NCI-H446 (cell line): ENCODE results near the gene UGT1A9.

Experiments used
- DNase-seq, 2 experiments: peaks; one replicate each; lab custom pipeline; 2025; lab: John Stamatoyannopoulos, UW

UGT1A9 gene

DNA sequence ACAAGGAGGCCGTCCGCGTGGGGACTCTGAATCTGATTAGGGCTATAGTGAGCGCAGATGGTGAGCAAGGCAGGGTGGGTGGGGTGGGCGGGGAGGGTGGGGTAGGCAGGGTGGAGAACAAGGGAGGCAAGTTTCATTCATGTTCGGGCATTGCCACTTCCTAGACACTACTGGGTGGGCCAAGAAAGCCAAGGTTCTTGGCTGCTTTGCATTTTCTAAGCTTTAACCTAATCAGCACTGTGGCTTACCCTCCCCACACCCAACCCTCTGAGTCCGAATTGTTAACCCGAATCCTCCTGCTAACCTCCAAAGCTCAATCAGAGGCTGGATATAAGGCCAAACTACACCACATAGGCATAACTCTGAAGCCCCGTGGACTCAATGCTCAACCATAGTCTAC lies 124.6 kb downstream of the UGT1A9 start:
- no peak for DNase-seq

DNA sequence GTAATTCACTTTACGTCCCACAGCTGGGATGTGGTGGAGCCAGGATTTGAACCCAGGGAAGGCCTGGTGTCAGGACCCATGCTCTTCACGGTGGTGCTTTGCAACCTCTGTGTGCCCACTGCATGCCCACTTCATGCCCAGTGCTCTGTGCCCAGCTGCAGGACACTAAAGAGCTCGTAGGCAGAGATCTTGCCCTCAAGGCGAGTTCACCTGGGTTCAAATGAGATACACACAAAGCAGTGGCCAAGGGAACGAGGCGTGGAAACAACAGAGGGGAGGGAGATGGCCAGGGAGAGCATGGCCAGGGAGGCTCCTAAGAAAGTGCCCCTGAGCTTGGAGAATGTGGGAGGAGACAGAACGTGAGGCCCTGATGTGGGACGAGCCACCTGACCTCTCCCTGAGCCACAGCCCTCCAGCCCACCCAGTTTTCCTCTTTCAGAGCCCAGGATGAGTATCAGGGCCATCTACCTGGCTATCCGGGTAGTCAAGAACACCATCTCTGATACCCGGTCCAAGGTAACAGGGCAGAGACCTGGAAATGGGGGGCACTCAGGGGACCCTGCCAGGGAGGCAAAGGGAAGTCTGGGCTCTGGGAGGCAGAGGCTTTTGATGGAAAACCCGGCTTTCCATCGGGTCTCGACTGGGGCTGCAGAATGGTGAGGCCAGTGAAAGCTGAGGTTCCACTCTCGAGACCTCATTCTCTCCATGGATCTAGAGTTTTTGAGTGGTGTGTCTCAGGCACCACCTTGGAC lies 126.8 kb downstream of the UGT1A9 start:
- DNase-seq: no peak

DNA sequence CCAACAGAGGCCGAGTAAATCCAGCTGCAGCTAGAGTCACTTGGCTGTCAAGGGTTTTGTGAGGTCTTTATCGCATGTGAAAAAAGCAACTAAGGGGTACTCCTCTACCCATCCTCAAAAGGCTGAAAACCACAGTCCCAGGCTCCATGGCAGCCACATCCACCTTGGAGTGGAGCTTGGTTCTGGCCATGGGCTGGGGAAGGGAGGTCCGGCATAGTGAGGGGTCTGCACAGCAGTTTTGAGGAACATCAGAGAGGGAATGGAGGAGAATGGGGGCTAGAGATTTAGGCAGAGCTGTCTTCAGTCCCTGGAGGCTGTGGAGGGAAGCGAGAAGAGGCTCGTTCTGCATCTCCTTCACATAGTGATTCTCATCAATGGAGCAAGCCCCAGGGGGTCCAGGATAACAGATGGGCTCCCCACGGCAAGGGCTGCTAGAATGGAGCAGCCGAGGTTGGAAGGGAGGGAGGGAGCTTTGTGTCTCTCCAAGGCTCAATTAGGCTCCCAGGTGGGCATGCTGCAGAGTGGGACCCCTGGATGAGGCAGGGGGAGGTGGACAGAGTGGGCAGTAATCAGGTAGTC lies 127.5 kb downstream of the UGT1A9 start:
- no peak for DNase-seq

DNA sequence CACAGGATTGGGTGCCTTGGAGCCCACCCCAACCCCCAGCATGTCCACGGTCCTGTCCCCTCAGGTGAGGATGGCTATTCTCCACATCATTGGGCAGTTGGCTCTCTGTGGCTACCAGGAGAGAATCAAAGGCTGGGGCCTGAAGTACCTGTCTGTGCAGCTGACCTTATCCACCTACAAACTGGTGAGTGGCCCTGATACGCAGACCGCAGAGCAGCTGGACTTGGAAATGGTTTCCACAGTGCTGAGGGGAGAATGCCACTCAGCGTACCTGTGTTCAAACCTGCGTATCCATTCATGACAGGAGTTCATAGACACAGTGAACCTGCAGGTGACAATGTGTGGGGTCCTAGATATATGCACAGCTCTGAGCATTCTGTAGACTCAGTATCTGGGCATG lies 128.0 kb downstream of the UGT1A9 start:
- DNase-seq: no peak

DNA sequence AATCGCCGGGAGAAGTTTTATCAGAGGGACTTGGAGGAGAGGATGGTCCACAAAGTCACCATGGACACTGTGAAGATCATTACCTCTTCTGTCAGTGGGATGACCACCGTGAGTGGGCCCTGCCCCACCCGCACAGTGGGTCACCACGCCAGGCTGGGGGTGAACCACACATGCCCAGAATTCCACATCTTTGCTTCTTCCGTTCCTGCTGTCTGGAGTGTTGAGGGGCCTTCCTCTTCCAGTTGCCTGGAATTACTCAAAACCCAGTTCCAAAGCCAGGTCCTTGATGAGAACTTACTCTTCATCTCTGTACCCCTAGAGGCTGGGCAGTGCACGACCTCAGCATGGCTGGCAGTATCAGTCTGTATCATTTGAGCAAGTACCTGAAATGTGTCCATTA lies 128.5 kb downstream of the UGT1A9 start:
- DNase-seq: no peak

DNA sequence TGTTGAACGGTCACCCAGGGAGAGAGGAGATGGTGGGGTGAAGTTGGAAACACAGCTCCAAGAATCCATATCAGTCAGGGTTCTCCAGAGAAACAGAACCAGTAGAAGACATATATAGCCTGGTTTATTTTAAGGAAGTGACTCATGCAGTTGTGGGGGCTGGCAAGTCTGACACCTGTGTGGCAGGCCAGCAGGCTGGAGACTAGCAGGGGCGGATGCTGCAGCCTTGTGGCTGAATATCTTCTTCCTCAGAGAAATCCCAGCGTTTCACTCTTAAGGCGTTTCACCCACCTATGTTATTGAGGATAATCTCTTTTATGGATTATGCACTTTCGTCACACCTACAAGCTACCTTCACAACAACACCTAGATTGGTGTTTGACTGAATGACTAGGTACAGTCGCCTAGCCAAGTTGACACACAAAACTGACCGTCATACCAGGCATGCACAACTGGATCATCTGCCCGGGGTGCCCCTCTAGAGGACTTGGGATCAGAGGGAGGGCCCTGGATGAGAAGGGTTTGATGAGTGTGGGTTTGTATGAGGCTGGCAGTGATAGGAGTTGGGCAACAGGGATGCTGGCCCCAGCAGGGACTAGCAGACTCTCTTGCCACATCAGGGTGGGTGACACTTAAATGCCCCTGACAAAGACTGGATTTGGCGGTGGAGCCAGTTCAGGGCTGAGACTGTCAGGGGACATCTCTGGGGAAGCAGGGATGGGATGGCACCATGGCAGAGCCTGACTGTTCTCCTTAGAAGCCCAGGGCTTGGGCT lies 129.8 kb downstream of the UGT1A9 start:
- DNase-seq: no peak

DNA sequence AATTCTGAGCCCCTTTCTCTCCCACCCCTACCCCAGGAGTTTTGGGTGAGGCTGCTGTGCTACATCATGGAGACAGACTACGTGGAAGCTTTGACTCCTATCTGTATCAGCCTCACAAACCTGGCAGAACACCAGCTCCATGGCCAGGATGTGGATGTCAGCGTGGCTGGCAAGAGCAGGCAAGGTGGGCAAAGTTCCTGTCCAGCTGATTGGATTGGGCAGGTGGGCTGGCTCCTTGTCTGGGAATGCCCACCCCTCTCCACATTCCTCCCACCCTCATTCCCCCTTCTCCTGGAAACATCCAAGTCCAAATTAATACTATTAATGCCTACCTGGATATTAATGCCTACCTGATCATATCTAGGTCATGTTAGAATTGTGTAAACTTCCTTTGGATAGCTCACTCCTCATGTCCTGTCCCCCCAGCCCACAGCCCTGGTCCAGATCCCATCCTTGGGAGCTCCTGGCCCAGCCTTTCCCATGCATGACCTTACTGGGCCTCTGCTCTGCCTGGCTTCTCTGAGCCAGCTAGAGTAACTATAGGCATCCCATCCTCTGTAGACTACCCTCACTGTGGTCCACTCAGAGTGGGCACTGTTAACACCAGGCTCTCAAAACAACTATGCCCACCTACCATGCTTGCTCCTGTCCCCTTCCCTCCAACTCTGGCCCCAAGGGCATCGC lies 130.6 kb downstream of the UGT1A9 start:
- DNase-seq: no peak

DNA sequence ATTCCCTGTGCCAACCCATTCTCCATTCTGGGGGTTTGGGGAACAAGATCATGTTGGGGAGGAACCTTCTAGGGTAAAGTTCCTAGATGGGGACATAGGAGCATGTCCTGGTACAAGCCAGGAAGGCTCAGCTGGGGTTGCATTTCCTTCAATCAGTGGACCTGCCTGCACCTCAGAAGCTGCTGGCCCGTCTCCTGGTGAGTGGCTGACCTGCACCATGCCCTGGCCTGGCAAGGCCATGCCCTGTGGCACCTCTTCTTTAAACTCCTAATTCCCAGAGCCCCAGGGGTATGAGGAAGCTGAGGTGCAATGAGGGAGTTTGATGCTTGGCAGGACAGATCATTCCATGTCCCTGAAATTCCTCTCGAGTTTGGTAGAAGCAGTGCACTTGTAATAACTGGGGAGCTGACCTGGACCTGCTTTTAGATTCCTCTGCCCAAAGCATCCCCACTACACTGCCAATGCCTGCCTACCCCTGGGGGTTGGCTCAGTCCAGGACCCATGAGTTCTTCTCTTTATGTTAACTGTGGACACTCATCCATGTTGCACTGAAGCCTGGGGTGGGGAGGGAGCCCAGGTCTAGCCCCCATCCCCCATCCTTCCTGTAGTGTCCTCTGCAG lies 131.7 kb downstream of the UGT1A9 start:
- DNase-seq: no peak

DNA sequence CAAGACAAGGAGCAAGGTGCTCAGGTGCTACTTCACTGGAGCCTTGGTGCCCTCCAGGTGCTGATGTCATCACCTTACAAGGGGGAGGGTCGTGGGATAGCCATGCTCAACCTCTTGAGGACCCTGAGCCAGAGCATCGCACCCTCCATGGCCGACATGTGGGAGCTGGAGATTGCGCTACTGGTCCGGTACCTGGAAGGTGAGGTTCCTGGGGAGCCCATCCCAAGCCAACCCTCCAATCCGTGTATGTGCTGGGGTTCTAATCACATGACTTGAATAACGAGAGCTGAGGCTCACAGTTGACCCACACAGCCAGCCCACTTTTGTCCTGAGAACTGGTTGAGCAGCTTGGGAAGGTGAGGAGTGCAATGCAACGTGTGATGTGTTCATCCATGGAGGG lies 132.3 kb downstream of the UGT1A9 start:
- DNase-seq: no peak

DNA sequence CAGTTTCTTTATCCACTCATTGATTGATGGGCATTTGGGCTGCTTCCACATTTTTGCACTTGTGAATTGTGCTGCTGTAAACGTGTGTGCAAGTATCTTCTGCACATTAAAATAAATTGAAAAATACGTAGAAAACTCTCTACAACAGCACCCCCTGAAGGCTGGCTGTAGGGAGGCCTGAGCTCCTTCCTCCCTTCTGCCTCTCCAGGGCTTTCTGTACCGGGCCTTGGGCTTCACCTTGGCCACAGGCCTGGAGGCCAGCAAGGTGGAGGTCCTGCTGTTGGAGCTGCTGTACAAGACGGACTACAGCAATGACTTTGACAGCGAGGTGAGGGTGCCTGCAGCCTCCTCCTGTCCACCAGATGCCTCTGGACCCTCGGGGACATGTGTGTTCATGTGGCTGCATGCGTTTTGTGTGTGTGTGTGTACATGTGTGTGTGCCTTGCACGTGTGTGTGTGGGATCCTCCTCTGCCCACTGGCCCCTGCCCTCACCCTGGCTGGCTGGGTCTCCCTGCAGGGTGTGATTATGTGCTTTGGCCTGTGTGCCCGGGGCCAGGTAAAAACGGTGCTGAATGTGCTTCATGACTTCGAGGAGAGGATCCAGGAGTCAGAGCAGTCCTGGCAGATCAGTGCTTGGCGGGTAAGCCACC lies 135.6 kb downstream of the UGT1A9 start:
- no peak for DNase-seq

DNA sequence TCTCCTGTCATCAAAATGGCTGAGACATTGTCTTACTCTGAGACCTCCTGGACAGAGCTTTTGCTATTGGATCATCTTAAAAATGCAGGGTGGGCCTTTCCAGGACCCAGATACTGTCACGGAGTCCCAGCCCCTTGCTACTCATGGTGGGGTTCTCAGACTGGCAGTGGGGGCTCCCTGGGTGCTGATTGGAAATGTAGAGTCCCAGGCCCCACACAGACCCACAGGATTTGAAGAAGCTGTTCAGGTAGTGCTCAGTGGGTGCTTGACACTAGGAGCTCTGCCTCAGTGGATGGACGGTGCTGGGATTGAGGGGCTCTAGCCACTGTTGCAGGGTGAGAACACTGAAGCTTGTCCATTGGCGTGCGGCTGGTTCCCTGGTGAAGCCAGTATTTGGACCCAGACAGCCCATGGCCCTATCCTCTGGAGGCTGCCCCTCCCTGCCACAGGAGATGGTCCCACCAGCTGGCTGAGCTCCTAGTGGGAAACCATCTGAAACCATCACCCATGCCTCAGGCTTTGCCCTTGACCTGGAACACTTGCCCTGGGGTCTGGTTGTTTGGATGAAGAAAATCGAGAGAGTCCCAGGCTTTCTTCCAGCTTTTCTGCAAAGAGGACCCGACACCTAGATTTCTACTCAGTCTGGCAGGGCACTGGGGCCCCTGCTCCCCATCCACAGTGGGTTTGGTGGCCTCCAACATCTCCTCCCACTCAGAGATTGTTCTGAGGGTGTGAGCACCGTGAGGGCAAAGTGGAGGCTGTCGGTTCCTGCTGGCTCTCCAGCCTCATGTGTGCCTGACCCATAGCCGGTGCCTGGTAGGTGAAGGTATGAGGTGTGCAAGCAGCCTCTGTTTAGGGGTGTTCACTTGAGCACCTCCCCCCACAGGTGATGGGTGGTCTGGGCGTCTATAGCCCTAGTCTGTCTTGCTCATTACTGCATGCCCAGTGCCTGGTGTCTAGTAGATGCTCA lies 136.6 kb downstream of the UGT1A9 start:
- DNase-seq: no peak

DNA sequence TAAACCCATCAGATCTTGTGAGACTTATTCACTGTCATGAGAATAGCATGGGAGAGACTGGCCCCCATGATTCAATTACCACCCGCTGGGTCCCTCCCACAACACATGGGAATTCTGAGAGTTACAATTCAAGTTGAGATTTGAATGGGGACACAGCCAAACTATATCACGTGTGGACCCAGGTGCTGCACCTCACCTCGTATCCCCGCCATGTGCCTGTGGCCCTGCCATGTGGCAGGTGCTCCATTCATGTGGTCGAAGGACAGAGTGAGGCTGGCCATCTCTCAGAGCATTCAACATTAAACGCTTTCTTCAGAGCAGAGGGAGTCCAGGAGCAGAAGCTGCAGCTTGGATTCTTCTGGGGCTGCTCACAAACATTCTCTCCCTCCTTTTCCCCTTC lies 138.7 kb downstream of the UGT1A9 start:
- no peak for DNase-seq

DNA sequence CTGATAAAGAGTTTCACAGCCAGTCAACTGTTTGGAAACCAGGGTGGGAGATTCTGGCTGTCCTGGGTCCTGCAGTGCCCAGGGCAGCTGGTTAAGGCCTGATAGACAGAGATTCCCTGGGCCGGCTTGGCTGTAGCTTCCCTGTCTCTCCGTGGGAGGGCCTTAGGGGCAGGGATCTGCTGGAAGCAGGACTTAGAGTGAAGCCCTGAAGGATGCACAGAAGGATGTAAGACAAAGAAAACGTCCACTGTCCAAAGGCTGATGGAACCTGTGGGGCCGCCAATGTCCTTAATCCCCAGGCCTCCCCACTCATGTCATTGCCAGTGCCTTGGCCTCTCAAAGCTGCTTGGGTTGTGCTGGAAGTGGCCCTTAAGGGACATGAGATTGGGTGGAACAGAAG lies 139.4 kb downstream of the UGT1A9 start:
- no peak for DNase-seq

DNA sequence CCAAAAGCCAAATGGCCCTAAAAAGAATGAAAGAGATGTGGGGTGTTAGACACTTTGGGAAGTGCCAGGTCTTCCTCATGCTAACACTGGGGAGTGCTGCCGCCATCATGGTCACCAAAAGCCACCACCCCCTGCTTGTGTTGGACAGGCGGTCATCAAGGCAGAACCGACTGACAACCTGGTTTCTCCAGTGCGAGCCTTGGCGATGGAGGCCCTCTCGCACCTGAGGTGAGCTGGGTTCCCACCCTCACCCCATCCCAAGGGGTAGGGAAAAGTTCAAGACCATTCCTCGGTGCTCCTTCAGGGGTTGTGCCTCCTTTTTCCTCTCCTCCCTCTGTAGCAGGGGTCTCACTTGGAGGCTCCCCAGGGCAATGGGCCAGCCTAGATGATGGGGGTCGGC lies 140.0 kb downstream of the UGT1A9 start:
- no peak for DNase-seq

DNA sequence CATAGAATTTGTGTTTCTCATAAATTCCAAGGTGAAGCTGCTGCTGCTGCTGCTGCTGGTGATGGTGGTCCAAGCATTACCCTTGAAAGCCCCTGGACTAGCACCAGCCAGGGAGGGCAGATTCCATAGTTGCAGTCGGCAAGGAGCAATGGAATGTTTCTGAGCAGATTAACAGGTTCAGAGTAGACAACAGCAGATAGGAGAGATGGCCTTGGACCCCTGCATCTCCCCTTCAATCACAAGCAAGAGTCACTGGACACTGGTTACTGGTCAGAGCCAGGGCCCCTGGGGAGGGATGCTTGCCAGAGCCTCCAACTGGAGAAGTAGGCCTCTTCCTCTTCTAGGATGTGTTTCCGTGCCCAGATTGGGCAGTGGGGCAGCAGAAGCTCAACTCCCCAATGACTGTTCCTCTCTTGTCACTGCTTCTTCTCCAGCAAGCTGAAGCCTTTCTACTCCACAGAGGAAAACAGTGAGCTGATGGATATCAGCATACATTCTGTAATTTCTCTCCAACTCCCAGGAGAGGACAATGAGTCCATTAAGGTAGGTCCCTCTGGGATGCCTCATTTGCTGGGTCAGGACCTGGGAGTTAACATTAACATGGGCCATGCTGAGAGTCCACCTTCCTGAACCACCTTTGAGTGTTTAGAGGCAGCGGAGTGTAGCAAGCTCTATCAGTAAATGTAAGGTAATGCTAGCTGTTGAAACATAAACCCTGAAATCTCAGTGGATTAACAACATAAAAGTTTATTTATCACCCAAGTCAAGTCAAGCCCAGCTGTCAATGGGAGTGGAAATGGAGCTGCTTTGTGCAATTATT lies 141.7 kb downstream of the UGT1A9 start:
- no peak for DNase-seq

DNA sequence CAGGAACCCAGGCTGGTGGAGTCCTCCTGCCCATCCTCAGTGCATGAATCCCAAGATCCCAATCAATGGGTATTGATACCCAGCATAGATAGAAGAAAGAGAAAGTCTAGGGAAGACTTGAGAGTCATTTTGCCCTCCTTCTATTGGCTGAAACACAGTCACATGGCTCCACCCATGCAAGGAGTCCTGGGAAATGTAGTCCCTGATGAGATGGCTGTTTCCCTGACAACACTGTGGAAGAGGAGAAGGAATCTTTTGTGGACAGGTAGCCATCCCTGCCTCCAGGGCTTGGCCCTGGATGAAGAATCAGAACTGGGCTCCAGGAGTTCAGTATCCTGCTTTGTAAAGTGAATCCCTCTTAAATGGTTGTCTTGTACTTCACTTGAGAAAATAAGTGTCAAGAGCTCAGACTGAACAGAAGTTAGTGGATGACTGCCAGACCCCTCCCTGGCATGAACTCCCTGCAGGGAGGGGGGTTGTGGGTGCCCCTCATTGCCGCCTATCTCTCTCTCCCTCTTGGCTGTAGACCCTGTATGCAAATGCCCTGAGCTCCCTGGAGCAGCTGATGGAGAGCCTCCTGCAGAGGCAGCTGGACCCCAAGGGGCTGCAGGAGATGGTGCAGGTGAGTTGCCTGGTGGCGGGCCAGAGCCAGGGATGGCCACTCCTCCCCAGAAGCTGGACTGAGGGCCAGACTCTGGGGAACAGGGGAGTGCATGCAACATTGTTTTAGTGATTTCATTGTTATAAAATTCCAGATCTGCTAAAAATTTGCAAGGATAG lies 142.5 kb downstream of the UGT1A9 start:
- no peak for DNase-seq

DNA sequence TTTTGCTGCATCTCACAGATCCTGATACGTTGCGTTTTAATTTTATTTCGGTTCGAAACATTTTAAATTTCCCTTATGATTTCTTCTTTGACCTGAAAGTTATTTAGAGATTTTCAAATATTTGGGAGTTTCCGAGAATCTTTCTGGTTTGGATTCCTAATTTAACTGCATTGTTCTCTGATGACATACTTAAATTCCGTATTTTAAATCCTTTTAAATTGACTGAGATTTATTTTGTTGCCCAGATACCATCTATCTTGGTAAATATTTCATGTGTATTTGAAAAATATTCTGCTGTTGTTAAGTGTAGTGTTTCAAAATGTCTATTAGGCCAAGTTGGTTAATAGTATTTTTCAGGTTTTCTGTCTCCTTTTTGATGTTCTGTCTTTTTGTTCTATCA lies 144.2 kb downstream of the UGT1A9 start:
- no peak for DNase-seq

DNA sequence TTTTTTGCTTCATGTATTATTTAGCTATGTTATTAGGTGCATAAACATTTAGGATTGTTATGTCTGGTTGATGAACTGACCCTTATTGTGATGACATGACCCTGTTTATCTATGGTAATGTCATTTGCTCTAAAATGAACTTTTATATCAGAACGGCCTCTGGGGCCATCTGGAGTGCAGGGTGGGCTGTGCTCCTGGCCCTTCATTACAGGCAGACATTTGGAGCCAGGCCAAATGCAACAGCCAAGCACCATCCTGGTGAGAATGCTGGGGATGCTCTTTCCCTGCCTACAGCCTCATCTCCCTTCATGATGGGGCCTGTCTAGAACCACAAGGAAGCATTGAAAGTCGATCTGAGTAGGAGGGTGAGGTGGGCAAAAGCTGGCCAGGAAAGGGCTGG lies 144.6 kb downstream of the UGT1A9 start:
- no peak for DNase-seq

DNA sequence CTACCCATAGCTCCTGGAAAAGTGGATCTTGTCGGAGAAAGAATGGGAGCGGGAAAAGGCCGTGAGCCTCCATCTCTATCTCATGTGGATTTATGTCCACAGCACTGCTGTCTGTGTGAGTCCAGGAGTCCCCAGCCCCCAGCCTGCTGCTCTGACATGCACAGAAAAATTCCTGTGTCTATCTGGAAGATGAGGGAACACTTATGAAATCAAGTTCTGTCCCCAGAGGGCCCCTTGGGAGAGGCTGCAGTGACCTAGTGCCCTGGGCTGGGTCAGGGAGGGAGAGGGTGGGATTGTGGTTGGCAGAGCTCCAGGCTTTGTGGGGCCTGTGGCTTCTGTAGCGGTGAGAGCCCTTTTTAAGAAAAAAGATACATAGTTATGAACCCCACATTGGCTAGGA lies 145.1 kb downstream of the UGT1A9 start:
- no peak for DNase-seq
